ENCODE measurements around the gene ZFAND3.

ZFAND3 gene

DNA sequence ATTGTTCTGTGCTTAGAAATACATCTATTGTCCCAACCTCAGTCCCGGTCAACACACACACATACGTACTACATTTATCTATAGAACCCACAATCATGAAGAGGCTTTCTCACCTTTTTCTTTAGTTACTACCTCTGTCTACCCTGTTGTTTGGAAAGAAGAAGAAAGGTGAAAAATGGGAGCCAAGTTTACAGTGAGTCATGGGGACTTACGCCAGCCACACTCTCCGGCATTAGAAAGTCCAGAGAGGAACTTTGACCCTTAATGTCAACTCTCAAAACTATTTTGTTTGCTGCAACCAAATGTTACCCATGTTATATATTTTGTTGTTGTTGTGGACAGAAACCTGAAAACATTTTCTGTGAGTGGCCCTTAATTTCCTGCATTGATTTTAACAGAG is 259.1 kb downstream of the ZFAND3 start:
- no peak for DNase-seq (ENCODE audit: low read depth in 2 of 3, low spot score in 1 of 3)

DNA sequence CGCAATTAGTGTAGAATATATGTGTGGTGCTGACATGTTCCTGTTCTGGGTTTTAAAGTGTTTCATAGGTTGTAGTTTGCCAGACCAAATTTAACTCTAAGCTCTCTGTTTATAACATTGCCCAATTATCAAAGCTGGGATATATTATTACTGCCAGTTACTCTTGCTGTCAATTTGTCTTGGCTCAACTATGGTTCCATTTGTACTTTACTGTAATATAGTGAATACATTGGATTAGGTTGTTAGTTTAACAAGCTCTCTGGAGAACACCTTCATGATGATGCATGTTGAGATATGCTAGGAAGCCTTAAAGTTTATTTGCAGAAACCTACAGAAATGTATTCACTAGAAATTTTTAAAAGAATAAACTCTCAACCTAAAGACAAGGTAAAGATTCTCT is 259.6 kb downstream of the ZFAND3 start:
- DNase-seq (ENCODE audit: low read depth in 2 of 3, low spot score in 1 of 3): no peak

DNA sequence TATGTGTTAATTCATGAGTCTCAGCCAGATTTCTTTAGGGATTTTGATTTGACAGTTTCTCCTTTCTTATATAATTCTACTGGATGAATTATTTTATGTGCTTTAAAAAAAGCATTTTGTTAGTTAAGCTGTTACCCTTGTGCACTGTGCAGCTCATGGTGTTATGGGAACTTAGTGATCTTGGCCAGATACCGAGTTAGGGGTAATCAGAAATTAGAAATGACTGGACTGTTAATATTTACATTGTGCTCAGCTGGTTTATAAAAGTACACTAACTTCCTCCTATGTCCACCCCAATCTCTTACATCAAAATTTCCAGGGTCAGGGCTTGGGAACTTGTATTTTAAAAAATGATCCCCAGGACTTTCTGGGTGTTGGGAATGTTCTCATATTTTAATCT is 260.0 kb downstream of the ZFAND3 start:
- no peak for DNase-seq (ENCODE audit: low read depth in 2 of 3, low spot score in 1 of 3)

DNA sequence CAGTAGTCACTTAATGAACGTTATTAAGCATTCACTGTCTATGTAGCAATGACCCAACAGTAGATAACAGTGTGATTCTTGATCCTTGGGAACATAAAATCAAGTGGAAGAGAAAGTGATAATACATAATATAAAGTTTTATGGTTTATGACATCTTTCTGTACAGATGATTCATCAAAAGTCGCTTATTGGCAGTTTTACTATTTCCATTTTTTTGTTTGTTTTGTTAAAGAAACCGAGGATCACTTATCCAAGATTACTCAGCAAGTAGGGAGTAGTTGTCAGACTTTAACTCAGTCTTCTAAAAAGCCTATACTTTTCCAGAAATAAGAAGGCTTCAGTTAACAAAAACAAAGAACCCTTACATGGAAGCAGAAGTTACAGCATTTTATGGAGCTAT is 260.8 kb downstream of the ZFAND3 start:
- no peak for DNase-seq (ENCODE audit: low read depth in 2 of 3, low spot score in 1 of 3)

DNA sequence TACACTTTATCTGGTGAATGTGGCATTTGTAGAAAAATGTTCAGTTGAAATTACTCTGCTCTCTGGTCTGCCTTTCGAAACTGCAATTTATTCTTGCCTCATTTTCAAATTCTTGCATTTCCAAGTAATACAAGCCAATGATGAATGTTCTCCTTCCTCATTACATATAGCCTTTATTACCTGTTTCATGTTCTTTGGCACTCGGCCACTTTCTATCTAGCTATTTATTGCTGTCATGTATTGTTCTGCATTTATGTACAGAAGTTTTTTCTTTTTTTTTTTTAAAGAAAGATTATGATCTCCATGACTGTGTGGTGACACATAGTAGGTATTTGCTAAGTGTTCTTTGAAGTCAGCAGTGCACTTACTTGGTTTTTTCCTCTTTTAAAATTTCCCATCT is 261.4 kb downstream of the ZFAND3 start:
- DNase-seq (ENCODE audit: low read depth in 2 of 3, low spot score in 1 of 3): no peak

DNA sequence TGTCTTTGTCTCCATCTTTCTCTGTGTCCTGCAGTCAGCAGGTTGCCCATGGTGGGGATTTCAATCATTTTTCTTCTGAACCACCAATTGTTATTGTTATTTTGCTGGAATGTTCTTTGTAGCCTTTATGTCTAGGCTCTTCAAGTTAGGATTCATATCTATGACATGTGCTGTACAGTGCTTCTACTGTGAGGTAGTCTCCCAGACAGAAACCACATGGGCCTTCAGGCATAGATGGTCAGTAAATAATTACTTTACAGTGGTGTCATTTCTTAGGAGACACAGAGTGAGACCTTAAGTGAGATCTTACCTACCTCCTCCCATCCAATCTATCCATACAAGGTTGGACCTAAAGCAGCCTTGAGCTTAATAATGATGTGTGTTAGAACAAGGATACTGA is 265.5 kb downstream of the ZFAND3 start:
- DNase-seq (ENCODE audit: low read depth in 2 of 3, low spot score in 1 of 3): no peak

DNA sequence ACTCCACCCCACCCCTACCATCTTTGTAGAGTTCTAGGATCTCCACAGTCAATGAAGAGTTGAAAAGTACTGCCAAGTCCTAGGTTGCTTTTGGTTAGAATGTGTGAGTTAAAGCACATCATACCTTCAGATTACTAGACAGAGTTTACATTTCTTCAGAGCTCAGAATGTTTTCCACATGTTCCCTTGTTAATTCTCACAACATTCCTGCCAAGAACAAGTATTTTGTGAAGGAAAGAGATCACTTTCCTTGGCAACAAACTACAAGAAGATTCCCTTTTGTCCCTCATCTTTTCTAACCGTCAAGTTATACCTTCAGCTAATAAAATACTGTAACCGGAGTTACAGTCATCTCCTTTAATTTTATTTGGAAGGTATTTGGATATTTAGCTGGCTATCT is 266.8 kb downstream of the ZFAND3 start:
- no peak for DNase-seq (ENCODE audit: low read depth in 2 of 3, low spot score in 1 of 3)

DNA sequence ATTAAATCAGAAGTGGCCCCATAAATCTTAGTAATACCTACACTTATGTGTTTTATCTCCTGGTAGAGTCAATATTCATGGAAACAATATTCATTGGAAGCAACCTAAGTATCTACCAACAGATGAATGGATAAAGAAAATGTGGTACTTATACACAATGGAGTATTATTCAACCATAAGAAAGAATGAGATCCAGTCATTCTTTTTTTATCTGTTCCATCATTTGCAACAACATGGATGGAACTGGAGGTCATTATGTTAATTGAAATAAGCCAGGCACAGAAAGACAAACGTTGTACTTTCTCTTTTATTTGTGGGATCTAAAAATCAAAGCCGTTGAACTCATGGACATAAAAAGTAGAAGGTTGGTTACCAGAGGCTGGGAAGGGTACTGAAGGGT is 268.5 kb downstream of the ZFAND3 start:
- DNase-seq (ENCODE audit: low read depth in 2 of 3, low spot score in 1 of 3): no peak

DNA sequence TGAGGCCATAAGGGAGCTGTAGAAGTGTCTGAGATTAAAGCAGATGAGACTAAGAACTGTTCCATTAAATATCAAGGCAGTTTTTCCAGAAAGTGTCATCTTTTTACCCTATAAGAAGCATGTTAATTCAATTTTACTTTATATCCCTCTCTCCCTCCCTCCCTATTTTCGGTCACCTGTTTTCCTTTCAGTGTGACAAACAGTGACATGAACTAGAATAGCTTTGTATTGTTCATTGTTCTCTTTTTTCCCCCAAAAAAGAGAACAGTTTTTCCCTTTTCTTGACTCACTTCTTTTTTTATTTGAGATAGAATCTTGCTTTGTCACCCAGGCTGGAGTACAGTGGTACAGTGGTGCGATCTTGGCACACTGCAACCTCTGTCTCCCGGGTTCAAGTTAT is 269.3 kb downstream of the ZFAND3 start:
- no peak for DNase-seq (ENCODE audit: low read depth in 2 of 3, low spot score in 1 of 3)

DNA sequence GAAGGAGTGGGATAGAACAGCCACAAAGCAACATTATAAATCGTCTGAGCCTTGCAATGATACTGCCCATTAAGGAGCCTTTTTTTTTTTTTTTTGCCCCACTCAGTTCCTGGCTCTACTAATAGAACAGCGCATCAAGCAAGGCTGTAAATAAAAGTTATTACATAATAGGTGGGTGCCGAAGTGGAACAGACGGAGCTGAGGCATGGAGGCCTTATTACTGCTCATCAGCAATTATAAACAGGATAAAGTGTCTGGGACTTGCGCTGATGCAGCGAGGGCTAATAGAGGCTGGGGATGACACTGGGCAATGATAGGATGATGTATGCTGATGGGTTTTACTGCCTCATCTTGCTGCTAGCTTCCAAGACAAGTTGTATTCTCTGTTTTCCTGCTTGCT is 272.1 kb downstream of the ZFAND3 start:
- no peak for DNase-seq (ENCODE audit: low read depth in 2 of 3, low spot score in 1 of 3)

DNA sequence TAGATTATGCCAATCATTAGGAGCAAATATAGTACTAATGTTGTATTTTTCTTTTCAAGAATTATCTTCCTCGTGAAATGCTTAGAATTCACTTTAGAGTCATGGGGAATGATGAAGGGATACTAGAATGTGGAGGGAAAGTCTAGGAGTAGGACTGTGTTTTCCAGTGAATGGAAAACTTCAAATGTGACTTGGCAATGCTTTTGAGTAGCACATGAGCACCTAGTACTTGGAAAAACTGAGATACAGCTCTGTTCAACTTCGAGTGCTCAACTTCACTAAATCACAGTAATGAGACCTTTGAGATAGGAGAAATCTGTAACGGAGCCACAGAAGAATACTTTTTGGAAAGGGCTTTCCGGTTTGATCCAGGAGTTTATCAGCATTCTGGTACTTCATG is 272.9 kb downstream of the ZFAND3 start:
- DNase-seq (ENCODE audit: low read depth in 2 of 3, low spot score in 1 of 3): no peak

DNA sequence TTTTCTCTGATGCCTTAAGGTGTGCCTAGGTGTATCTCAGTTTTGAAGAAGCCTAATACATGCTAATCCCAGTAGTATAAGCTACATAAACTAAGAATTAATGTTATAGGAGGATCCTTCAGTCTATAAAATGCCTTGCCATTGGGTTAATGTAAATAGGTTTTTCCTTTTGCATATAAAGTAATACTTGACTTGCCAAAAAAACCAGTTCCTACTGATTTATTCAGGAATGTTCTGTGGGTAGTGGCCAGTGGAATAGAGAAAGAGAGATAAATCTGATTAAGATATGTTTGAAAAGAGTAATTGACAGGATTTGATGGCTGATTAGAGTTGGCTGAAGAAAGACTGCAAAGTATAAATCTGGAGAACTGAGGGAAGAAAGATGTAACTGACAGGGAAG is 273.4 kb downstream of the ZFAND3 start:
- no peak for DNase-seq (ENCODE audit: low read depth in 2 of 3, low spot score in 1 of 3)

DNA sequence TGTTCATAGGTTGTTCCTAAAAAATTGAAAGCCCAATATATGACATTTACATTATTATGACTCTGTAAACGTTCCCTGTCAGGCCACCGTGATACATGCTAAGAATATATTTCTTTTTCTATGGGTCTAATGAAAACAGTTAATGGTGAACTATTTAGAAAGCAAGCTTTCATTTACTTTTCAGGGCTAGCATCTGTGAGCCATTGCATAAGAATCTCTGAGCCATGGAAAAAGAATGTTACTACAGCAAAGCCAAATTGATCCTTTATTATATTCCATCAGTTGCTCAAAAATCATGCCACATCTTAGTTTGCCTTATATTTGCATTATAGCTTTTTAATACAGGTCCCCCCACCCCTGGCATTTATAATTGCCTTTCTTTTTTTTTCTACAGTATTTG is 275.5 kb downstream of the ZFAND3 start:
- no peak for DNase-seq (ENCODE audit: low read depth in 2 of 3, low spot score in 1 of 3)

DNA sequence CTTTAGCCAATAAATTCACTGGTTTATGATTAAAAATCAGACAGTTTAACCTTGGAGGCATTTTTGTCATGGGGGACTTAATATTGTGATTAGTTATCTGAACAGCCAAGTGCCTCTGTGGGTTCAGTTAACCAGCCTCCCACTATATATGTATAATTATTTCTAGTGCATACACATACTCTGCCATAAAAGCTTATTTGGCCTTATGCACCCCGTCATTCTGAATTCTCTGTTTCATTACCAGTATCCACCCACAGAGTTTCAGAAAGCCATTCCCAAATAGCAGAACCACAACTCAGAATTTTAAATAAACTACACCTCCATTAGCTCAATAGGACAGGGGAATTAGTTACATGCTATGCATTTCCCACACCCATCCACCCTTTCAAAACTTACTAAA is 279.7 kb downstream of the ZFAND3 start:
- DNase-seq (ENCODE audit: low read depth in 2 of 3, low spot score in 1 of 3): no peak

DNA sequence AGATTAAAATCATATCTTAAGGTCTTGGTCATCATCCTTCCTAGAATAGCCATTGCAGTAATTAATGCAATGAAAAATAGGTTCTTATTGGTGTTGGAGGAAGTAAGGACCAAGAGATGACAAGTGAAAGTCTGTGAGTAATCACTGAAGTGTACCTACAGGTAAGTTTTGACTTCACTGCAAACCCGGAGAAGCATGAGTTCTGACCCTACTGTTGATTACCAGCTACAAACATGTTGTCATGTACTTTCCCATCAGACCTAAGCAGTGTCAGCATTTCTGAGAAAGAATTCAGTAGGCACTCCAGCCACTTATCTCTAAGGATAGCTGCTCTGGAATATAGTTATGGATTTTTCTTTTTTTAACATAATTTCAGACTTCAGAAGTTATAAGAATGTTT is 280.9 kb downstream of the ZFAND3 start:
- DNase-seq (ENCODE audit: low read depth in 2 of 3, low spot score in 1 of 3): no peak

DNA sequence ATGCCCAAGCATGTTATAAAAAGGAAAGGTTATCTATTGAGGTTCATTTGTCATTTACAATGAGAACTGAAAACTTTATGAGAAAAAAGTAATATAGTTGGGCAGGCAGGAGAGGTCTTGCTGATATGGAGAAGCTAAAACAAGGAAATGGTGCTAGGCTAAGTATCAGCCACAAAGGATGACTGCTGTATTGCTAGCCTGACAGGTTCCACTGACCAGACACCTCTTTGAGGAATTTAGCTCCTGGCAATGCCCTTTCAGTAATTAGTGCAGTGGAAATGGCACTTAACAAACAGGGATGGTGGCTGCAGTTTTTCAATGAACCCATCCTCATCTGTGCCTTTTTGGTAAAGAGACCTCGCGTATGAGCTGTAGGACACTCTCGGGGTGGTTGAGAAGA is 284.4 kb downstream of the ZFAND3 start:
- DNase-seq (ENCODE audit: low read depth in 2 of 3, low spot score in 1 of 3): no peak

DNA sequence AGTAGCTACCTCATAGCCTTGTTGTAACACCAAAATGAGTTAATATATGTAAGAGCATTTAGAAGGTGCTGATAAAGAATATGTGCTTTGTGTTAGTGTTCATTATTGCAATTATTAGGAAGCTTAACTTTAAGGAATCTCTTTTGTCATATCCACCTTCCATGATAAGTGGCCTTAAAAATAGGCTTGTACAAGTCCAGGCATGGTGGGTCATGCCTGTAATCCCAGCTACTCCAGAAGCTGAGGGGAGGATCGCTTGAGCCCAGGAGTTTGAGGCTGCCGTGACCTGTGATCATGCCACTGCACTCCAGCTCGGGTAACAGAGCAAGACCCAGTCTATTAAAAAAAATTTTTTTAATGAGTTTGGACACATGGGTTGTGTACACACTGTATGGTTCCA is 285.5 kb downstream of the ZFAND3 start:
- DNase-seq (ENCODE audit: low read depth in 2 of 3, low spot score in 1 of 3): no peak

DNA sequence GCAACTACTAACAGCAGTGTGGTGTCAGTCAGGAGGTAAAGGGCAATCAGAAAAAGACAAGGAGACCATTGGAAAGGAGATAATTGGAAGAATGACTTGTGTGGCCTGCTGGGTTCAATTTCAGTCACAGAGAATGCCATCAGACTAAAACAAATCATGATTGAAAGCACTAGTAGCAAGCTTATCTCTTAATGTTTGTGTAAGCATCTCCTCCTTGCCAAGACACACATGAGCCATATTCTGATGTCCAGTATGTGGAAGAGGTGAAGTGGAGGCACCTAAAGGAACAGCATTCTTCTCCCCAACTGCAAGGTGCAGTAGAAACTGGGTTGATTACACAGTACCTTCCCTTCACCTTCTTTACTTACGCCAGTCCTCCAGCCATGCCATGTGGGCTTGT is 287.5 kb downstream of the ZFAND3 start:
- no peak for DNase-seq (ENCODE audit: low read depth in 2 of 3, low spot score in 1 of 3)

DNA sequence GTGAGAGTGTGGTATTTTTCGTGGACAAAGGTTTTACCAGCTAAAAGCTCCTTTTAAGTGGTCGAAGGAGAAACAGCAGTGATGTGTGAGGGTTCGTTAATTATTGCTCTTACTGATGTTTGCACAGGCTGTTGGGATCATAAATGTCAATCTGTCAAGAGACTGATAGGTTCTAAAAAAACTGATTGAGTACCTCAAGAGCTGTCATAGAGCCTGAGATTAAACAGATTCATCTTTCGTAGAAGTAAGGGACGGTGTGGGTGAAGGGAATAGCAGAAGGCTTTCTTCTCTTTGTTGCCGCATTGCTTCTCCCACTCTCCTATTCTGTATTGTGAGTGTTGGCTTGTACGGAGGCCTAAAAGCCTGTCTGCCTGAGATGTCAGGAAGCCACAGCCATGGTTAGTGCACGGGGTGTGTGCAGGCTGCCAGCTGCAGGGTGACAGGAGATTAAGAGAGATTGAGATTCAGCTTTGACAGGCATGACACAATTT is 291.0 kb downstream of the ZFAND3 start:
- DNase-seq (ENCODE audit: low read depth in 2 of 3, low spot score in 1 of 3): no peak

DNA sequence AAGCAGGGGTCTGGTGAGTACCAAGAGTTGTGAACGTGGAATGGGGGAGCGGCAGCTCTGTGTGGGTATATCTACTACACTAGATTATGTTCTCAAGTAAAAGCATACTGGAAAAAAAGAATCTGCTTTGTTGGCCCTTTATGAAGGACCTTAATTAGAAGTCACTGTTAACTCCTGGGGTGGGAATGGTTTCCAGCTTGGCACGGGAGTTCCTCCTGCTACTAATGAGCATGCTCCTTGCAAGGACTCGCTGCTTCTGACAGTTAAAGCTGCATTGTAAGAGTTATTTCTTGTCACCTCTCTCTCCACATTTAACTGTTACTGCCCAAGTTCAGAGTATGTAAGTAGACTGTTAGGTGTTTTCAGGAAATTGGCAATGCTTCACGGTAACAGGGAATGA is 292.7 kb downstream of the ZFAND3 start:
- no peak for DNase-seq (ENCODE audit: low read depth in 2 of 3, low spot score in 1 of 3)

DNA sequence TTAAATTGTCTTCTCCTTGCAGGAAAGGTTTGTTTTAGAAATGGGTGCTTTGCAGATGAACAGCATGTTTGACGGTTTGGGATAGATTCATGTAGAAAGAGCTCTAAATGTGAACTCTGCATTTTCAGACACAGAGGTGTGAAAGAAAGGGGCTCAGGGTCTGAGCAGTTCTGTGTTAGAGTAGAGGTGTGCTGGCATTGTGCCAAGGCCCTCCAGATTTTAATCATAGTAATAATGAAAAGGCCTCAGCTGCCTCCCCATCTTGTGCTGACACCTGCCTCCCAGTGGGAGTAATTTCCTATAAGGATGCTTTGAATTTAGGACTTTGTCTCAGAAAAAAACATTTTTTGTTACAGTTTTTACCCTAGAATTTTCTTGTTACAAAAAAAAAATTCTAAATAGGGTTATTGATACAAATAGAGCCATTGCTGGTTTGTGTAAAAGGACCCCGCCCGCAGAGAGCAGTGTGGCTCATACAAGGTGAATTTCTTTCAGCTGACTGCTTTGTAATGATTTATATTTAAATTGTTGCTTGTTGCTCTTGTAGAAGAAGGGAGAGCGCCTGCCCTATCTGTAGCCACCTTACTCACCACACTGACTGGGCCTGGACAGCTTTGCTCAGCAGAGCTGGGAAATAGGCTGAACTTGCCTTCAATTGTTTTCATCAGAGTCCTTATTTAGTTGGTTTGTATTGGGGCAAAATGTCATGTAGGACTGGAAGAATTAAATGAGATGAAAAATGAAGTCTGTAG is 294.5 kb downstream of the ZFAND3 start:
- no peak for DNase-seq (ENCODE audit: low read depth in 2 of 3, low spot score in 1 of 3)

DNA sequence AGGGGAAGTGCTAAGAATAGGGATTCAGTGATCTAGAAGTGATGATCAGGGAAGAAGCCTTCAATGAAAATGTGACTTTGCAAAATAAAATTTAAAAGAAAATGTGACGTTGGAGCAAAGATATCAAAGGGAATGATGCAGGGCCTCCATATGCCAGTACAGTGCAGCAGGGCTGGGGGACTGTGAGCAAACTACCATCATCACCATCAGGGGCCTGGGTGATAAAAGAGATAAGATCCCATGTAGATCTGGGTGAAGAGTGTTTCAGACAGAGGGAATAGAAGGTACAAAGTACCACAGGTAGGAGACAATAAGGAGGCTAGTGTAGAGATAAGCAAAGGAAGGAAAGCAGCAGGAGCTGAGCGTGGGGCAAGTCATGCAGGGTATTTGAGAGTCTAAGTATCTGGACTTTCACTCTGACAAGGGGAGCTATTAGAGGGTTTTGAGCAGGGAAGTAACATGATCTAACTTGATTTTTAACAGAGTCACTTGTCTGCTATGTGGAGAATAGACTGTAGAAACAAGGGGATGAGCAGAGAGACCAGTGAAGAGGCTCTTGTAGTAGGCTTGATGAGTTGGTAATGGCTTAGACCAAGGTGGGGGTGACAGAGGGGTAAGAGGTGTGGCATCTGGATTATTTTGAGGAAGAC is 295.6 kb downstream of the ZFAND3 start:
- no peak for DNase-seq (ENCODE audit: low read depth in 2 of 3, low spot score in 1 of 3)

DNA sequence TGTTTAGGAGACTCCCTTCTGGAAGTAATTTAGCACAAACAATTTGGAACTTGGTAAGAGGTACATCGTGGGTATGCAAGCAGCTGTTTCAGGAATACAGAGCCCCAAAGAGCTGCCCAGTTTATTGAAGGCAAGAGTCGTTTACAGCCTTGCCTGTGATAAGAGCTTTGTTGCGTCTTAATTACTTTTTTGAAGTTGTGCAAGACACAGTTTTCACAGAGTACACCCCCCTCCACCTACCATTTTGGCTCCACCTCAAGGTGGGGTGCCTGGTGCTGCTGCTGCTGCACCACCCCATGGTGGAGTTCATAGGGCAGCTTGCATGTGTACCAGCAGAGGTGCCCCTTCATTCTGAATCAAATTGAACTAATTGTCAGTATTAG is 296.1 kb downstream of the ZFAND3 start:
- no peak for DNase-seq (ENCODE audit: low read depth in 2 of 3, low spot score in 1 of 3)
